GM20431 (cell line): ENCODE results near the gene PROX1.

Source experiments
- in situ Hi-C: fragments of 300-500 bp; cut with MseI, MboI; formaldehyde crosslinking; loops from one replicate; pipeline ENCODE4 v1.15.0; 2020; ENCODE audit warnings: low sequenced_read_pairs; ENCODE audit not compliant: unreplicated experiment

Gene PROX1

GRCh38 chr1:213977909-213978308 lies 9.9 kb upstream of the PROX1 start:
- in situ Hi-C loops: no loop called here

GRCh38 chr1:213979751-213980586 lies 7.8 kb upstream of the PROX1 start:
- in situ Hi-C loops: no loop called here

GRCh38 chr1:213980906-213981305 lies 6.9 kb upstream of the PROX1 start:
- in situ Hi-C loops: no loop called here

GRCh38 chr1:213982289-213982671 lies 5.5 kb upstream of the PROX1 start:
- in situ Hi-C loops: no loop called here

GRCh38 chr1:213982672-213983492 lies 4.9 kb upstream of the PROX1 start:
- in situ Hi-C loops: no loop called here

GRCh38 chr1:213983493-213984386 lies 4.0 kb upstream of the PROX1 start:
- in situ Hi-C loops: no loop called here

GRCh38 chr1:213984387-213985208 lies 3.2 kb upstream of the PROX1 start:
- in situ Hi-C loops: no loop called here

GRCh38 chr1:213985209-213986019 lies 2.4 kb upstream of the PROX1 start:
- in situ Hi-C loops: no loop called here

- in situ Hi-C loops: no loop called here
Measured at GRCh38 chr1:213986020-213986924, 1.5 kb upstream of the PROX1 start.

- in situ Hi-C loops: no loop called here
Measured at GRCh38 chr1:213986925-213987250, 885 bp upstream of the PROX1 start.

GRCh38 chr1:213987422-213987926 lies 299 bp upstream of the PROX1 start:
- in situ Hi-C loops: no loop called here

- in situ Hi-C loops: no loop called here
Measured at GRCh38 chr1:213988507-213989001, 781 bp downstream of the PROX1 start.

GRCh38 chr1:213989002-213989855 lies 1.5 kb downstream of the PROX1 start:
- in situ Hi-C loops: no loop called here

- in situ Hi-C loops: no loop called here
Measured at GRCh38 chr1:213993929-213994328, 6.2 kb downstream of the PROX1 start.

GRCh38 chr1:213994888-213995287 lies 7.1 kb downstream of the PROX1 start:
- in situ Hi-C loops: no loop called here

- in situ Hi-C loops: no loop called here
Measured at GRCh38 chr1:213995603-213996002, 7.8 kb downstream of the PROX1 start.
